GM23338 (cell line): ENCODE results near the gene MAGED4B. TPM values are rescaled to one million over a fixed set of nuclear protein-coding genes. Genes with fewer than 3 reads are reported as not detected.
"Not testable (repeated sequence)": the region's sequence is repeated elsewhere in the genome, so short reads cannot be mapped to it uniquely, and the experiment has no call there.

Experiments used
- ATAC-seq: fragments of 200-7000 bp; cut with Tn5 transposase; 3 replicates; pipeline ENCODE4 v1.9.1; 2020
- DNase-seq: peaks from one replicate; pipeline ENCODE4 v3.0.0-alpha.2; 2015; ENCODE audit warnings: low spot score
- H2AFZ ChIP-seq: fragments of 200-600 bp; sonication (generic); 2 replicates; pipeline ENCODE4 v1.8.0; 2016; ENCODE audit warnings: antibody characterized with exemption, mild to moderate bottlenecking, moderate library complexity
- H3F3A ChIP-seq: fragments of 200-600 bp; sonication (generic); replicated peaks from 2 replicates; pipeline ENCODE4 v1.8.0; 2017; ENCODE audit warnings: antibody characterized with exemption, mixed run types, low read depth
- H3K27ac ChIP-seq: fragments of 200-600 bp; sonication (generic); 2 replicates; pipeline ENCODE4 v1.6.1; 2016; ENCODE audit warnings: low read depth
- H3K27me3 ChIP-seq: fragments of 200-600 bp; sonication (generic); 2 replicates; pipeline ENCODE4 v1.8.0; 2016; ENCODE audit warnings: mild to moderate bottlenecking, mixed run types, moderate library complexity; ENCODE audit not compliant: insufficient read depth
- H3K36me3 ChIP-seq: fragments of 200-600 bp; sonication (generic); 2 replicates; pipeline ENCODE4 v1.8.0; 2016; ENCODE audit warnings: mild to moderate bottlenecking; ENCODE audit not compliant: insufficient read depth
- H3K4me1 ChIP-seq: fragments of 200-600 bp; sonication (generic); 2 replicates; pipeline ENCODE4 v1.8.0; 2016; ENCODE audit warnings: mild to moderate bottlenecking, moderate library complexity; ENCODE audit not compliant: insufficient read depth
- H3K4me2 ChIP-seq: fragments of 200-600 bp; sonication (generic); 2 replicates; pipeline ENCODE4 v1.7.1; 2017; ENCODE audit warnings: mixed run types
- H3K4me3 ChIP-seq: fragments of 200-600 bp; sonication (generic); 2 replicates; pipeline ENCODE4 v1.6.1; 2016; ENCODE audit warnings: mixed run types
- H3K79me2 ChIP-seq: fragments of 200-600 bp; sonication (generic); replicated peaks from 2 replicates; pipeline ENCODE4 v1.8.0; 2017; ENCODE audit warnings: mild to moderate bottlenecking; ENCODE audit not compliant: insufficient read depth
- H3K9me2 ChIP-seq: fragments of 200-600 bp; sonication (generic); 2 replicates; pipeline ENCODE4 v1.8.0; 2017; ENCODE audit not compliant: insufficient read depth
- H4K20me1 ChIP-seq: fragments of 200-600 bp; sonication (generic); replicated peaks from 2 replicates; pipeline ENCODE4 v1.8.0; 2017; ENCODE audit warnings: mild to moderate bottlenecking; ENCODE audit not compliant: insufficient read depth
- H3K27ac Mint-ChIP-seq: 2 replicates; pipeline ENCODE4 v1.8.0; 2020; ENCODE audit warnings: inconsistent platforms, mild to moderate bottlenecking, moderate library complexity, mixed read lengths
- H3K27me3 Mint-ChIP-seq: 3 replicates; pipeline ENCODE4 v1.8.0; 2022; ENCODE audit warnings: low read depth, mild to moderate bottlenecking, moderate library complexity, mixed read lengths, inconsistent platforms; ENCODE audit not compliant: insufficient read depth, poor library complexity
- H3K36me3 Mint-ChIP-seq: 3 replicates; pipeline ENCODE4 v1.8.0; 2021; ENCODE audit warnings: low read depth, mild to moderate bottlenecking, inconsistent platforms, moderate library complexity, mixed read lengths
- H3K4me1 Mint-ChIP-seq: 3 replicates; pipeline ENCODE4 v1.8.0; 2020; ENCODE audit warnings: mild to moderate bottlenecking, inconsistent platforms, mixed read lengths
- H3K4me3 Mint-ChIP-seq: 3 replicates; pipeline ENCODE4 v1.8.0; 2021; ENCODE audit warnings: moderate library complexity, mild to moderate bottlenecking, inconsistent platforms, mixed read lengths
- H3K9me3 Mint-ChIP-seq: 3 replicates; pipeline ENCODE4 v1.8.0; 2020; ENCODE audit warnings: moderate library complexity, mild to moderate bottlenecking, inconsistent platforms, mixed read lengths
- CREB1 ChIP-seq: fragments of 250-450 bp; sonication (Bioruptor Pico); IDR thresholded peaks from 2 replicates; pipeline ENCODE4 v1.5.0; 2020; ENCODE audit warnings: low read depth, mild to moderate bottlenecking, moderate library complexity
- EZH2 ChIP-seq: fragments of 200-600 bp; sonication (generic); IDR thresholded peaks from one replicate; pipeline ENCODE4 v1.8.0; 2017; ENCODE audit warnings: antibody characterized with exemption, mild to moderate bottlenecking, low read depth; ENCODE audit not compliant: unreplicated experiment
- EZH2phosphoT487 ChIP-seq: fragments of 200-600 bp; sonication (generic); IDR thresholded peaks from one replicate; pipeline ENCODE4 v1.8.1; 2018; ENCODE audit warnings: antibody characterized with exemption; ENCODE audit not compliant: unreplicated experiment
- JUNB ChIP-seq: IDR thresholded peaks from one replicate; pipeline ENCODE4 v1.6.1; 2016; ENCODE audit warnings: antibody characterized with exemption; ENCODE audit not compliant: unreplicated experiment
- NANOG ChIP-seq: IDR thresholded peaks from 2 replicates; pipeline ENCODE4 v1.6.1; 2016; ENCODE audit warnings: antibody characterized with exemption, borderline replicate concordance
- POLR2AphosphoS5 ChIP-seq: IDR thresholded peaks from 2 replicates; pipeline ENCODE4 v1.6.1; 2016; ENCODE audit warnings: antibody characterized with exemption, low read depth
- STAT1 ChIP-seq: IDR thresholded peaks from one replicate; pipeline ENCODE4 v1.6.1; 2016; ENCODE audit warnings: antibody characterized with exemption; ENCODE audit not compliant: unreplicated experiment
- ZNF114 ChIP-seq: fragments of 250-450 bp; sonication (Bioruptor Pico); IDR thresholded peaks from 2 replicates; pipeline ENCODE4 v1.5.0; 2020; ENCODE audit warnings: mild to moderate bottlenecking, moderate library complexity
- ZNF331 ChIP-seq: fragments of 250-450 bp; sonication (Bioruptor Pico); IDR thresholded peaks from 2 replicates; pipeline ENCODE4 v1.5.0; 2020; ENCODE audit warnings: low read depth, mild to moderate bottlenecking, moderate library complexity
- polyA plus RNA-seq: library from polyadenylated mRNA; unstranded; fragments of >200 nt; fragmentation: Nextera tagmentation; extraction: Ambion mirVana; gene quantifications from 2 replicates; pipeline ENCODE4 v1.2.1, GENCODE V29; 2016
- total RNA-seq: library from RNA; depleted of rRNA; stranded (reverse); fragments of >200 nt; shearing (Covaris generic); gene quantifications from 2 replicates; pipeline ENCODE4 v1.2.3, GENCODE V29; 2014
- TF ChIP-seq, protein P1 (sequence below), 2 experiments: fragments of 200-600 bp in 1 of 2; sonication (generic) in 1 of 2; conservative IDR thresholded peaks; 2 replicates each; pipeline versions ENCODE4 v1.5.1 to v1.6.1; 2016 to 2017; ENCODE audit warnings: antibody characterized with exemption in 2 of 2, low read depth in 2 of 2, mild to moderate bottlenecking in 2 of 2, moderate library complexity in 1 of 2
- TF ChIP-seq, protein P2 (sequence below): IDR thresholded peaks from 2 replicates; pipeline ENCODE4 v1.6.1; 2016; ENCODE audit warnings: antibody characterized with exemption
- TF ChIP-seq, protein P3 (sequence below): IDR thresholded peaks from one replicate; pipeline ENCODE4 v1.6.1; 2018; ENCODE audit warnings: antibody characterized with exemption; ENCODE audit not compliant: unreplicated experiment

MAGED4B gene
- total and polyA plus RNA-seq, 2 experiments from 2014 or later = 63.8 to 145 TPM

DNA sequence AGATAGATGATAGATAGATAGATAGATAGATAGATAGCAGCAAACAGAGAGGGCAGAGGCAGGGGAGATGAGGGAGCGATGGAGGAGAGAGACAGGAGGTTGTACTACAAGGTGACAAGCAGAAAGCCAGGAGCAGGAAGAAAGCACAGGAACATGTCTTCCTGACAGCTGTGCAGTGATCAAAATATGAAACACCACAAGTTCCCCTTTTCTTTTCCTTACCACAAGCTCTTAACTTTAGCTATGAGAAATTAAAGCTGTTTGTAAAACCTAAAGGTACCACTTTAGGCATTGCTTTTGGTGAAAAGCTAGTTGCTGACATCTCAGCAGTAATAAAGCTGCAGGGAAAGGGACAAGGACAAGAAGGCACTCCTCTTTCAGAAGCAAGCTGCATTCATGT is 9.1 kb upstream of the MAGED4B start:
- H3K27ac Mint-ChIP-seq = no peak overlapping the region
- no peak overlapping the region for H3K4me3 Mint-ChIP-seq
- Histone ChIP-seq H3K4me3 (no peak overlapping the region), H4K20me1 (no peaks in the 10 kb centered on the region), H3F3A (no peaks in the 10 kb centered on the region), H3K4me1 (no peaks in the 10 kb centered on the region), H3K79me2 (no peaks in the 10 kb centered on the region), H3K9me2 (no peaks in the 10 kb centered on the region), H3K27me3 (no peaks in the 10 kb centered on the region), H2AFZ (no peak overlapping the region), H3K36me3 (no peaks in the 10 kb centered on the region), H3K27ac (no peak overlapping the region), H3K4me2 (no peak overlapping the region)
- H3K9me3 Mint-ChIP-seq = no peaks in the 10 kb centered on the region
- no peaks in the 10 kb centered on the region for H3K4me1 Mint-ChIP-seq
- ATAC-seq (no peak), DNase-seq (no peak)
- H3K27me3 Mint-ChIP-seq = no peaks in the 10 kb centered on the region
- H3K36me3 Mint-ChIP-seq = no peaks in the 10 kb centered on the region
- TF ChIP-seq NANOG = no peak
- no peak for TF ChIP-seq POLR2AphosphoS5
- no peak for TF ChIP-seq STAT1

DNA sequence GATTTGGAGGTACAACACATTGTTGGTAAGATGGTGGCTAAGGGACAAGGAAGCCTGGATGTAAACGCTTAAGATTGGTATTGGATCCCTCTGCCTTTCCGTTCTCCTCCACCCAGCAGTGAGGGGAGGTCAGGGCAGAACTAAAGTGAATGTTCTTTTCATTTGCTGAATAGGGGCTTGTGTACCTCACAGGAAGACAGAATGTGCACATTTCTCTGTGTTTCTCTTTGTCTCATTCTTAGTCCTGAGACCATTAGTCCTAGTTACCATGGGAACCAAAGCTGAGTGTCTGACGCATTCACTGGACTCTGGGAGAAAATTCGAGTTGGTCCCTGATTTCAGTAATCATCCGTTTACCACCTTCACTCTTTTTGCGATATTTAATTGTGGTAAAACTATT is 26.7 kb downstream of the MAGED4B start:
- H3K4me3 Mint-ChIP-seq, H3K9me2 ChIP-seq, H3K4me2 ChIP-seq, H3F3A ChIP-seq, H2AFZ ChIP-seq, H3K36me3 ChIP-seq, DNase-seq, H3K79me2 ChIP-seq, H3K27ac ChIP-seq, H3K27ac Mint-ChIP-seq, H3K4me1 Mint-ChIP-seq, H4K20me1 ChIP-seq, H3K4me3 ChIP-seq, H3K27me3 ChIP-seq, H3K27me3 Mint-ChIP-seq, H3K4me1 ChIP-seq, H3K36me3 Mint-ChIP-seq, ATAC-seq, H3K9me3 Mint-ChIP-seq: not testable (repeated sequence)

DNA sequence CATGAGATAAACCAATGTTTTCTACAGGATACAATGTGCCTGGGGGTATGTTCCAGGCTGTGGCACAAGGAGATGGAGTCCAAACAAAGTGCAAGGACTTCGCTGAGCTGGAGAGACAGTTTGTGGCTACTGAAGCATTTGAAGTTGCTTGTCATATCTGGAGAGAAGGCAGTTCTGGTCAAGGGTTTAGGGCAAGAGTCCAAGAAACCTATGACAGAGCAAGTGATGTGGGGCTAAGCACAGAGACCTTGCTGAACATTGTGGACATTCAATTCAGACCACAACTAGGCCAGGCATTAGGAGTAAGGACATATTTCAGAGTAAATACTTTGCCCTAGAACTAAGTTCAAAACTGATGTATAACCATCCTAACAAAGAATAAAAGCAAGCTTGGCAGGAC is 34.8 kb downstream of the MAGED4B start:
- H3K36me3 ChIP-seq = no peaks in the 10 kb centered on the region
- Mint-ChIP-seq H3K36me3 (no peaks in the 10 kb centered on the region), H3K4me1 (no peaks in the 10 kb centered on the region), H3K4me3 (no peak overlapping the region), H3K9me3 (no peaks in the 10 kb centered on the region), H3K27ac (no peak overlapping the region), H3K27me3 (no peaks in the 10 kb centered on the region)
- no peak overlapping the region for H3K27ac ChIP-seq
- no peaks in the 10 kb centered on the region for H3K79me2 ChIP-seq
- ATAC-seq (no peak), DNase-seq (no peak)
- no peak overlapping the region for H2AFZ ChIP-seq
- H3K4me3 ChIP-seq = no peak overlapping the region
- H3K4me1 ChIP-seq = no peaks in the 10 kb centered on the region
- H3K9me2 ChIP-seq = no peaks in the 10 kb centered on the region
- no peaks in the 10 kb centered on the region for H4K20me1 ChIP-seq
- no peak overlapping the region for H3K4me2 ChIP-seq
- H3K27me3 ChIP-seq = no peaks in the 10 kb centered on the region
- H3F3A ChIP-seq = no peaks in the 10 kb centered on the region
- TF ChIP-seq, protein P1, sequence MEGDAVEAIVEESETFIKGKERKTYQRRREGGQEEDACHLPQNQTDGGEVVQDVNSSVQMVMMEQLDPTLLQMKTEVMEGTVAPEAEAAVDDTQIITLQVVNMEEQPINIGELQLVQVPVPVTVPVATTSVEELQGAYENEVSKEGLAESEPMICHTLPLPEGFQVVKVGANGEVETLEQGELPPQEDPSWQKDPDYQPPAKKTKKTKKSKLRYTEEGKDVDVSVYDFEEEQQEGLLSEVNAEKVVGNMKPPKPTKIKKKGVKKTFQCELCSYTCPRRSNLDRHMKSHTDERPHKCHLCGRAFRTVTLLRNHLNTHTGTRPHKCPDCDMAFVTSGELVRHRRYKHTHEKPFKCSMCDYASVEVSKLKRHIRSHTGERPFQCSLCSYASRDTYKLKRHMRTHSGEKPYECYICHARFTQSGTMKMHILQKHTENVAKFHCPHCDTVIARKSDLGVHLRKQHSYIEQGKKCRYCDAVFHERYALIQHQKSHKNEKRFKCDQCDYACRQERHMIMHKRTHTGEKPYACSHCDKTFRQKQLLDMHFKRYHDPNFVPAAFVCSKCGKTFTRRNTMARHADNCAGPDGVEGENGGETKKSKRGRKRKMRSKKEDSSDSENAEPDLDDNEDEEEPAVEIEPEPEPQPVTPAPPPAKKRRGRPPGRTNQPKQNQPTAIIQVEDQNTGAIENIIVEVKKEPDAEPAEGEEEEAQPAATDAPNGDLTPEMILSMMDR (conservative IDR thresholded peaks at IDR 0.05; ENCODE audit: low read depth in 2 of 2) = no peak
- TF ChIP-seq CREB1 (CRISPR knock-in tag) = no peak
- TF ChIP-seq ZNF114 (CRISPR knock-in tag) = no peak
- TF ChIP-seq, protein P2, sequence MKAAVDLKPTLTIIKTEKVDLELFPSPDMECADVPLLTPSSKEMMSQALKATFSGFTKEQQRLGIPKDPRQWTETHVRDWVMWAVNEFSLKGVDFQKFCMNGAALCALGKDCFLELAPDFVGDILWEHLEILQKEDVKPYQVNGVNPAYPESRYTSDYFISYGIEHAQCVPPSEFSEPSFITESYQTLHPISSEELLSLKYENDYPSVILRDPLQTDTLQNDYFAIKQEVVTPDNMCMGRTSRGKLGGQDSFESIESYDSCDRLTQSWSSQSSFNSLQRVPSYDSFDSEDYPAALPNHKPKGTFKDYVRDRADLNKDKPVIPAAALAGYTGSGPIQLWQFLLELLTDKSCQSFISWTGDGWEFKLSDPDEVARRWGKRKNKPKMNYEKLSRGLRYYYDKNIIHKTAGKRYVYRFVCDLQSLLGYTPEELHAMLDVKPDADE = no peak
- no peak for TF ChIP-seq JUNB
- TF ChIP-seq ZNF331 (CRISPR knock-in tag) = no peak
- TF ChIP-seq EZH2 = no peak
- TF ChIP-seq, protein P3, sequence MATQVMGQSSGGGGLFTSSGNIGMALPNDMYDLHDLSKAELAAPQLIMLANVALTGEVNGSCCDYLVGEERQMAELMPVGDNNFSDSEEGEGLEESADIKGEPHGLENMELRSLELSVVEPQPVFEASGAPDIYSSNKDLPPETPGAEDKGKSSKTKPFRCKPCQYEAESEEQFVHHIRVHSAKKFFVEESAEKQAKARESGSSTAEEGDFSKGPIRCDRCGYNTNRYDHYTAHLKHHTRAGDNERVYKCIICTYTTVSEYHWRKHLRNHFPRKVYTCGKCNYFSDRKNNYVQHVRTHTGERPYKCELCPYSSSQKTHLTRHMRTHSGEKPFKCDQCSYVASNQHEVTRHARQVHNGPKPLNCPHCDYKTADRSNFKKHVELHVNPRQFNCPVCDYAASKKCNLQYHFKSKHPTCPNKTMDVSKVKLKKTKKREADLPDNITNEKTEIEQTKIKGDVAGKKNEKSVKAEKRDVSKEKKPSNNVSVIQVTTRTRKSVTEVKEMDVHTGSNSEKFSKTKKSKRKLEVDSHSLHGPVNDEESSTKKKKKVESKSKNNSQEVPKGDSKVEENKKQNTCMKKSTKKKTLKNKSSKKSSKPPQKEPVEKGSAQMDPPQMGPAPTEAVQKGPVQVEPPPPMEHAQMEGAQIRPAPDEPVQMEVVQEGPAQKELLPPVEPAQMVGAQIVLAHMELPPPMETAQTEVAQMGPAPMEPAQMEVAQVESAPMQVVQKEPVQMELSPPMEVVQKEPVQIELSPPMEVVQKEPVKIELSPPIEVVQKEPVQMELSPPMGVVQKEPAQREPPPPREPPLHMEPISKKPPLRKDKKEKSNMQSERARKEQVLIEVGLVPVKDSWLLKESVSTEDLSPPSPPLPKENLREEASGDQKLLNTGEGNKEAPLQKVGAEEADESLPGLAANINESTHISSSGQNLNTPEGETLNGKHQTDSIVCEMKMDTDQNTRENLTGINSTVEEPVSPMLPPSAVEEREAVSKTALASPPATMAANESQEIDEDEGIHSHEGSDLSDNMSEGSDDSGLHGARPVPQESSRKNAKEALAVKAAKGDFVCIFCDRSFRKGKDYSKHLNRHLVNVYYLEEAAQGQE = no peak
- TF ChIP-seq NANOG = no peak
- TF ChIP-seq POLR2AphosphoS5 = no peak
- no peak for TF ChIP-seq EZH2phosphoT487
